PC-3 (cell line): ENCODE measurements around the gene HDAC11.

Experiments
- EZH2 ChIP-seq: fragments of 300-600 bp; sonication (generic); IDR thresholded peaks from one replicate; pipeline ENCODE4 v1.6.1; 2017; ENCODE audit warnings: antibody characterized with exemption, mild to moderate bottlenecking, low read length; ENCODE audit not compliant: unreplicated experiment
- EZH2phosphoT487 ChIP-seq: fragments of 300-600 bp; sonication (generic); IDR thresholded peaks from 2 replicates; pipeline ENCODE4 v1.6.1; 2018; ENCODE audit warnings: mild to moderate bottlenecking, antibody characterized with exemption, low read length, borderline replicate concordance
- TF ChIP-seq, protein P1 (sequence below): fragments of 300-600 bp; sonication (generic); conservative IDR thresholded peaks from 2 replicates; pipeline ENCODE4 v1.5.1; 2017; ENCODE audit warnings: antibody characterized with exemption, low read depth, mild to moderate bottlenecking, low read length

- TF ChIP-seq EZH2 = no peak
- TF ChIP-seq, protein P1, sequence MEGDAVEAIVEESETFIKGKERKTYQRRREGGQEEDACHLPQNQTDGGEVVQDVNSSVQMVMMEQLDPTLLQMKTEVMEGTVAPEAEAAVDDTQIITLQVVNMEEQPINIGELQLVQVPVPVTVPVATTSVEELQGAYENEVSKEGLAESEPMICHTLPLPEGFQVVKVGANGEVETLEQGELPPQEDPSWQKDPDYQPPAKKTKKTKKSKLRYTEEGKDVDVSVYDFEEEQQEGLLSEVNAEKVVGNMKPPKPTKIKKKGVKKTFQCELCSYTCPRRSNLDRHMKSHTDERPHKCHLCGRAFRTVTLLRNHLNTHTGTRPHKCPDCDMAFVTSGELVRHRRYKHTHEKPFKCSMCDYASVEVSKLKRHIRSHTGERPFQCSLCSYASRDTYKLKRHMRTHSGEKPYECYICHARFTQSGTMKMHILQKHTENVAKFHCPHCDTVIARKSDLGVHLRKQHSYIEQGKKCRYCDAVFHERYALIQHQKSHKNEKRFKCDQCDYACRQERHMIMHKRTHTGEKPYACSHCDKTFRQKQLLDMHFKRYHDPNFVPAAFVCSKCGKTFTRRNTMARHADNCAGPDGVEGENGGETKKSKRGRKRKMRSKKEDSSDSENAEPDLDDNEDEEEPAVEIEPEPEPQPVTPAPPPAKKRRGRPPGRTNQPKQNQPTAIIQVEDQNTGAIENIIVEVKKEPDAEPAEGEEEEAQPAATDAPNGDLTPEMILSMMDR = no peak
- TF ChIP-seq EZH2phosphoT487 = no peak
Measured at GRCh38 chr3:13493867-13494441, 13.8 kb downstream of the HDAC11 start.
